ENCODE results near the gene ERC1. TPM values are rescaled to one million over a fixed set of nuclear protein-coding genes. Genes with fewer than 3 reads are reported as not detected.

Gene ERC1
- polyA plus RNA-seq, 6 donors from 2014 or later = 6.9 to 26.2 (median 17.9) TPM

DNA sequence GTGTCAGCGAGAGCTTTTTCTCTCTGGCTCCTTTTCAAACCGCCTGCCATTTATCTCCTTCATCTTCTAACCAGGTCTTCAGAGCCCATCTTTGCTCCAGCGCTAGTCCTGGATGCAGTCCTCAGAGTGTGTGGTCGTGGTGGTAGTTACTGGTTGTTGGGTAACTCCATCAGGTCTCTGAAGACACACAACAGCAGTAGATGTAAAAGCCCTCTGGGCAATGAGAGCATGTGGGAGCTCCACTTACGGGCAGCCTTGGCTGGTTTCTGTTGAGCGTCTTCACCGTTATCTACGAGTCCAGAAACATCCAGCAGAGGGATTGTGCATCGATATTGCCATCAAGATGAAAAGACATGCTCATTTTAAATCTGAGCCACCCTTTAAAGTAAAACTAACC, 542.2 kb downstream of the ERC1 start:
- peaks cover 58 to 73% (median 72%) of the 10 kb centered on the region in 3 donors for H3K27me3 Mint-ChIP-seq
- ATAC-seq (ENCODE audit: low read depth in 2 of 2) = peak; percentile 22 to 47

DNA sequence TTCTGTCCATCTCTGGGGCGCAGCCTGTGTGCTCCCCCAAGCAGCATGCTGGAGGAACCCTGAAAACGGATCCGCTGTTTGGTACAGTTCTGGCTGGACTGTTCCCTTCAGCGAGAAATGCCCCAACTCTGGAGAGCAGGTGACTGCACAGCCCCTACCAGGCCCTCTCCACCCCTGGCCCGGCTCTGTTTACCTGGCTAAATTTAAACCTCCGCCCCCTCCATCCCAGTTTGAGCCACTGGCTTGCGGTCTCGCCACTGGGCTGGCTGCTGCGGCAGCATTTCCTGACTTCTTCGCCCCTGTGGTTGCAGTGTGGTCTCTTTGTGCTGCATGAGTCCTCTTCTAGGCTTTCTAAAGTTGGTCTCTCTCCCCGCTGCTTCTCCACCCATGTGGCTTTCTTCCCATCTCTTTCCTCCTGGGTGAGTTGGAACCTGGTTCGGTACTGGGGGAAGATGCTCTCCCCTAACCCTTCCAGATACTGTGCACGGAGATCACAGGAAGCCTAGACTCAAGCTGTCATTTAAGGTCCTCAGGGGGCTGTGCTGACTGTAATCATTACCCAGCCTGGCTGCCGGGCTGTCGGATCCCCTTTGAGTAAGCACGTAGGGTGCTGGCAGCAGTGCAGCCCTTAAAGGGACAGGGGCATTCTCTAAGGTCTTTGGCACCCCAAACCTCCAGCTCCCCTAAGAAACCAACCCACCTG, 542.7 kb downstream of the ERC1 start:
- Mint-ChIP-seq H3K4me1 (peaks cover 21 to 31% (median 27%) of the 10 kb centered on the region in 3 donors), H3K36me3 (peaks cover 0 to 3% of the 10 kb centered on the region in 2 donors), H3K27ac (peak overlapping the region in 1 of 6 donors; percentile 72), H3K9me3 (peaks cover 0 to 2% (median 0%) of the 10 kb centered on the region in 7 donors), H3K4me3 (peak overlapping the region; percentile 59 to 93 (median 86)), H3K27me3 (peaks cover 55 to 72% (median 69%) of the 10 kb centered on the region in 3 donors)
- DNase-seq (no peak), ATAC-seq (ENCODE audit: low read depth in 2 of 2) (peak; percentile 28 to 29)

More for the DNA sequence above, 542.2 kb downstream of the ERC1 start:
- peaks cover 21 to 31% (median 27%) of the 10 kb centered on the region in 3 donors for H3K4me1 Mint-ChIP-seq
- H3K27ac Mint-ChIP-seq = no peak overlapping the region
- peaks cover 0 to 7% of the 10 kb centered on the region in 2 donors for H3K36me3 Mint-ChIP-seq
- no peak for DNase-seq
- peaks cover 0 to 2% (median 0%) of the 10 kb centered on the region in 7 donors for H3K9me3 Mint-ChIP-seq
- H3K4me3 Mint-ChIP-seq = peak overlapping the region; percentile 59 to 93 (median 86)

DNA sequence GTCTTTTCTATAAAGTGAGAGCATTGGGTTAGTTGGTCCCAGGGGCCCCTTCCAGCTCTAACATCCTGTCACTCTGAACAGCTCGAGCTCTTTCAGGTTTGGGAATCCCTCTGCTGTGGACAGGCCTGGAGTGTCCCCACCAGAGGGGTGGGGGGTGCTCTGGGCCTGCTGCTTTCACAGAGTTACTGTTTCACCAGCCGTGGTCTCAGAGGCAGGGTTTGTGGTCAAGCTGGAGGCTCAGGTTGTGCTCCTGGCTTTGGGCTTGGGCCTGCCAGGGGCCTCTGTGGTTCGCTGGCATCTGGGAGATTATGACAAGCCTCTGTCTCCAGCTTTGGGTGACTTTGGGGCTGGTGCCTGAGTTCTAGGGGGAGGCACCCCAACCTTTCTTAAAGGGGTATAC, 543.7 kb downstream of the ERC1 start:
- H3K27ac Mint-ChIP-seq = no peak overlapping the region
- H3K4me1 Mint-ChIP-seq = peaks cover 18 to 27% (median 22%) of the 10 kb centered on the region in 3 donors
- H3K9me3 Mint-ChIP-seq = peaks cover 0 to 3% (median 0%) of the 10 kb centered on the region in 7 donors
- no peak overlapping the region for H3K4me3 Mint-ChIP-seq
- ATAC-seq (ENCODE audit: low read depth in 2 of 2) (no peak), DNase-seq (no peak)
- peaks cover 53 to 72% (median 69%) of the 10 kb centered on the region in 3 donors for H3K27me3 Mint-ChIP-seq
- H3K36me3 Mint-ChIP-seq = no peaks in the 10 kb centered on the region

DNA sequence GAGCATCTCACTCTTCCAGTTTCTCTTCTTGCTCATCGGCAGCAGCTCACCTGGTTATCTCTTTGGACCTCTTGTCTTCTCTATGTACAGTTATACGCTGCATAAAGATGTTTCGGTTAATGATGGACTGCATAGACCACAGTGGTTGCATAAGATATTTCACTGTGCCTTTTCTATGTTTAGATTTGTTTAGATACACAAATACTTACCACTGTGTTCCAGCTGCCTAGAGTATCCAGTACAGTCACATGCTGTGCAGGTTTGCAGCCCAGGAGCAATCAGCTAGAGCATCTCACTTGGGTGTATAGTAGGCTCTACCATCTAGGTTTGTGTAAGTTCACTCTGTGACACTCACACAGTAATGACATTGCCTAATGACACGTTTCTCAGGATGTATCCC, 545.8 kb downstream of the ERC1 start:
- Mint-ChIP-seq H3K4me3 (no peak overlapping the region), H3K36me3 (no peaks in the 10 kb centered on the region), H3K4me1 (peaks cover 18 to 21% (median 21%) of the 10 kb centered on the region in 3 donors), H3K27me3 (peaks cover 62 to 79% (median 74%) of the 10 kb centered on the region in 3 donors), H3K9me3 (peaks cover 0 to 3% (median 0%) of the 10 kb centered on the region in 7 donors), H3K27ac (no peak overlapping the region)
- ATAC-seq (ENCODE audit: low read depth in 2 of 2) (no peak), DNase-seq (no peak)

DNA sequence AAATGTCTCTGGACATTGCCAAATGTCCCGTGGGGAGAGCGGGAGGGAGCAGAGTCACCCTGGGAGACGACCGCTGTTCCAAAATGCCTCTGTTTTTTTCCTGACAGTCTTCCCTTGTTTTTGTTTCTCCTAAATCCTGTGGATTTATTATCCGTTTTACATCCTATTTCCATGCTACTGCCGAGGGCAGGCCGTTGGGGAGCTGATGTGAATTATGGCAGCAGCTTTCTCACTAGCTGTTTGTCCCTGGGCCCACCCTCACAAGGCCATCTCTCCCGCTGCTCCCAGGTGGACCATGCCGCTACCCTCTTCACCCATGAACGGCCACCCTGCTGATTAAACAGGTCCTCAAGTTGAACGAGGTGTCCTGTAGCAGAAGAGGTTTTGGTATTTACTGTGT, 548.1 kb downstream of the ERC1 start:
- H3K4me1 Mint-ChIP-seq = peaks cover 0 to 3% (median under 1%) of the 10 kb centered on the region in 3 donors
- peaks cover 0 to 3% (median 0%) of the 10 kb centered on the region in 7 donors for H3K9me3 Mint-ChIP-seq
- H3K27ac Mint-ChIP-seq = no peak overlapping the region
- ATAC-seq (ENCODE audit: low read depth in 2 of 2) = no peak
- peaks cover 50 to 56% (median 56%) of the 10 kb centered on the region in 3 donors for H3K27me3 Mint-ChIP-seq
- no peaks in the 10 kb centered on the region for H3K36me3 Mint-ChIP-seq
- DNase-seq = no peak
- H3K4me3 Mint-ChIP-seq = no peak overlapping the region

DNA sequence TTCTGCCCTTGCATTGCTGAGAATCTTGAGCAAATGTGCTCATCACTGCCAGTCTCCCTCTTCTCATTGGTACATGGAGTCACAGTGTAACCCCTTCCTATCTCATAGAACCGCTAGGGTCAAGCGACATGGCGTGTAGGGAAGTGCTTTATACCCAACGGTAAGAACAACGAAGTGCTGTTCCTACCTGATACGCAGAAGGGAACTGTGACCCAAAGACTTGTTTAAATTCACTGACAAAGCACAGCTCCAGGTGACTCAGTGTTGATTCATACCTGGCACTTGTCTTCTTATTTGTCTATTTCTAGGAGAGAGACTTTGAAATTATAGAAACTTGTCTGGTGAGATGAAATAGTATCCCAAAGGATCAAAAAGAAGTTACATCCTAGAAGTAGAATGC, 549.7 kb downstream of the ERC1 start:
- H3K36me3 Mint-ChIP-seq = no peaks in the 10 kb centered on the region
- H3K27ac Mint-ChIP-seq = no peak overlapping the region
- no peak for DNase-seq
- peaks cover 0 to 3% (median 0%) of the 10 kb centered on the region in 7 donors for H3K9me3 Mint-ChIP-seq
- no peak overlapping the region for H3K4me3 Mint-ChIP-seq
- H3K27me3 Mint-ChIP-seq = peaks cover 51 to 53% (median 52%) of the 10 kb centered on the region in 3 donors
- ATAC-seq (ENCODE audit: low read depth in 2 of 2) = no peak
- no peaks in the 10 kb centered on the region for H3K4me1 Mint-ChIP-seq

DNA sequence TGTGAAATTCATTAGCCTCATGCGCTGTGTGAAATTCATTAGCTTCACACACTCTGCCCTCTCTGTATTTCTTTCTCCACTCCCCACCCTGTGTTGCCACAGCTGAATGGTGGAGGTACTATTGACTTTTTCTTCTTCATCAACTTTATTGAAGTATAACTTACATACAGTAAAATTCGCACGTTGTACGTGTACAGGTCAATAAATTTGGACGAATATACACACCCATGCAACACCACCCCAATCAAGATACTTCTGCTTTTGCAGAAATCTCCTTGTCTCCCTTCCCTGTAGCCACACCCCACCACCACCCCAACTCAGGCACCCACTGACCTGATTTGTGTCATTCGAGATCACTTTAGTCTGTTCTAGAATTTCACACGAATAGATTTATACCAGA, 551.6 kb downstream of the ERC1 start:
- Mint-ChIP-seq H3K36me3 (no peaks in the 10 kb centered on the region), H3K4me1 (no peaks in the 10 kb centered on the region), H3K9me3 (peaks cover 0 to 3% (median 0%) of the 10 kb centered on the region in 7 donors), H3K27me3 (peaks cover 40 to 44% (median 41%) of the 10 kb centered on the region in 3 donors), H3K4me3 (no peak overlapping the region), H3K27ac (no peak overlapping the region)
- DNase-seq (no peak), ATAC-seq (ENCODE audit: low read depth in 2 of 2) (no peak)

DNA sequence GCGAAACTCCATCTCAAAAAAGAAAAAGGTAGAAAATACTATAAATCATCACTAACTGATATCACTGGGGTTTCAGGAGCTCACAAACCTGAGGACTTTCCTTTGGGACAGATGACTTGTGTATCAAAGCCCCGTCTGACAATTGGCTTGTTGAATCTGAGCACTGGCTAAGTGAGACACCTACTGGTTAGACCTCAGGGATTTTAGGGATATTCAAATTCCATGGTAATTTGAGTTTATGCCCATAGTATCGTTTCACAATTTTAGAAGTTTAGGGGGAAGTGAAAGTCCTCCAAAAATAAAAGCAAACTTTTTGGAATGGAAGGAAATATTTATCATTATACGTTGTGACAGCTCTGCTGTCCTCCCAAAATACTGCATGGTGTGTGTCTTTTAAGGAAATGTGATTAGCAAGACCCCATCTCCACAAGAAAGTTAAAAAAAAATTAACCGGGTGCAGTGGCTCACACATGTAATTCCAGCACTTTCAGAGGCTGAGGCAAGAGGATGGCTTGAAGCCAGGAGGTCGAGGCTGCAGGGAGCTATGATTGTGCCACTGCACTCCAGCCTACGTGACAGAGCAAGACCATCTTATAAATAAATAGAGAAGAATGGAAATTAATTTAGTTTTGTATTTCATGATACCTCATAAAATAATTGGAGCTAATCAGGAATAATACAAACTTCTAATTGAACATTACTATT, 554.1 kb downstream of the ERC1 start:
- no peak for ATAC-seq (ENCODE audit: low read depth in 2 of 2)
- H3K27ac Mint-ChIP-seq = peak overlapping the region in 1 of 6 donors; percentile 38

More for the DNA sequence above, 554.1 kb downstream of the ERC1 start:
- Mint-ChIP-seq H3K4me3 (no peak overlapping the region), H3K36me3 (no peaks in the 10 kb centered on the region), H3K4me1 (no peaks in the 10 kb centered on the region), H3K9me3 (peaks cover 0 to 4% (median 3%) of the 10 kb centered on the region in 7 donors), H3K27me3 (peaks cover 19 to 29% (median 22%) of the 10 kb centered on the region in 3 donors)
- no peak for DNase-seq

Other genes with a start within 250 kb of the ERC1 start
- 10 to 100 TPM in 5 of 6 donors, 1 to 10 TPM in 1; 3.9 to 41.1 (median 15.3) TPM for gene WNK1, start 238.6 kb upstream of the ERC1 start, polyA plus RNA-seq (ENCODE audit: low read depth in 6 of 6)
- gene RAD52, start 41.5 kb upstream of the ERC1 start, polyA plus RNA-seq (ENCODE audit: low read depth in 6 of 6) = 10 to 100 TPM in 1 of 6 donors, 1 to 10 TPM in 4, under 1 TPM in 1; 0.09 to 13.3 (median 3.0) TPM

Data from naive B cell (primary cell).